Activated naive CD4-positive, alpha-beta T cell treated with anti-CD3 and anti-CD28 coated beads, Interleukin-2, amount 50 U/mL, for 24 hours (primary cell): ENCODE results near the gene ZNF526.

Experiments used
- H3K27ac Mint-ChIP-seq: one replicate; pipeline ENCODE4 v1.8.0; 2021; ENCODE audit warnings: mild to moderate bottlenecking, mixed read lengths
- H3K27me3 Mint-ChIP-seq: one replicate; pipeline ENCODE4 v1.8.0; 2021; ENCODE audit warnings: mixed read lengths
- H3K36me3 Mint-ChIP-seq: one replicate; pipeline ENCODE4 v1.8.0; 2021; ENCODE audit warnings: mixed read lengths
- H3K4me1 Mint-ChIP-seq: one replicate; pipeline ENCODE4 v1.8.0; 2021; ENCODE audit warnings: mixed read lengths
- H3K4me3 Mint-ChIP-seq: one replicate; pipeline ENCODE4 v1.8.0; 2021; ENCODE audit warnings: mild to moderate bottlenecking, mixed read lengths
- H3K9me3 Mint-ChIP-seq: one replicate; pipeline ENCODE4 v1.8.0; 2021; ENCODE audit warnings: mixed read lengths

The ZNF526 gene

GRCh38 chr19:42206871-42207755 is 13.0 kb upstream of the ZNF526 start:
- Mint-ChIP-seq H3K4me1 (peaks cover 75% of the 10 kb centered on the region), H3K36me3 (peaks cover 20% of the 10 kb centered on the region), H3K9me3 (no peaks in the 10 kb centered on the region), H3K27me3 (no peaks in the 10 kb centered on the region), H3K27ac (peak overlapping the region; percentile 62), H3K4me3 (no peak overlapping the region)

GRCh38 chr19:42207767-42208271 is 12.3 kb upstream of the ZNF526 start:
- Mint-ChIP-seq H3K9me3 (no peaks in the 10 kb centered on the region), H3K4me1 (peaks cover 75% of the 10 kb centered on the region), H3K36me3 (peaks cover 16% of the 10 kb centered on the region), H3K27me3 (no peaks in the 10 kb centered on the region), H3K27ac (peak overlapping the region; percentile 62), H3K4me3 (peak overlapping the region; percentile 37)

DNA sequence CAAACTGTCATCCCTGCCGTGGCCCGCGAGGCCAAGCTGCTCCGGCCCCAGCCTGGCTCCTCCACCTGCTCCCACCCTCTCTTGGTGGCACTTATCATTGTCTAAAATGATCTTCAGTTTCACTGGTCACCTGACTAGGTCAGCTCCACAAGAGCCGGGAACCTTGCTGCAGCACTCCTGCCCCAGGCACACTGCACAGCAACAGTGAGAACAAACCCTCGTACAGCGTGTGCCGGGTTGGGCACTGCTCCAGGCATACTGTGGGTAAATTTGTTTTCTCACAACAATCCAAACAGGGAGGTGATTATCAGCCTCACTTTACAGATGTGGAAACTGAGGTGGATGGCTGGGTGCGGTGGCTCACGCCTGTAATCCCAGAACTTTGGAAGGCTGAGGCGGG is 11.5 kb upstream of the ZNF526 start:
- peaks cover 75% of the 10 kb centered on the region for H3K4me1 Mint-ChIP-seq
- H3K27ac Mint-ChIP-seq = peak overlapping the region; percentile 8
- H3K4me3 Mint-ChIP-seq = peak overlapping the region; percentile 34
- no peaks in the 10 kb centered on the region for H3K9me3 Mint-ChIP-seq
- no peaks in the 10 kb centered on the region for H3K27me3 Mint-ChIP-seq
- peaks cover 19% of the 10 kb centered on the region for H3K36me3 Mint-ChIP-seq

DNA sequence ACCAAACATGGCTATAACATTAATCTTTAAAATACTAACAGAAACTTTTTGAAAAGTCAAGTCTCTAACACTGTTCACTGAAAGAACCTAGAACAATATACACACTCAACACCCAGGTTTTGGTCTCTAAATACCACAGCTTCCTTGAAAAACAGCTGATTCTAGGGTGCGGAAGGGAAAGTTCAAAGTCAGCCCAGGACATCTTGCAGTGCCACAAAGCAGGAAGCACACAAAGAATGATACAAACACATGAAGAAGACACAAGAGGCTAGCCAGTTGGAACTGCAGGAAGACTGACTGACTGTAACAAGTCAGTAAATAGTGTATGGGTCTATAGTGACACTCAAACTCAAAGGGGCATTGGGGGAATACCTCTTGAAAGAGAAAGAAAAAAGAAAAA is 7.2 kb upstream of the ZNF526 start:
- peaks cover 64% of the 10 kb centered on the region for H3K4me1 Mint-ChIP-seq
- H3K27ac Mint-ChIP-seq = peak overlapping the region; percentile 85
- no peaks in the 10 kb centered on the region for H3K27me3 Mint-ChIP-seq
- no peaks in the 10 kb centered on the region for H3K9me3 Mint-ChIP-seq
- H3K36me3 Mint-ChIP-seq = peaks cover 14% of the 10 kb centered on the region
- peak overlapping the region; percentile 61 for H3K4me3 Mint-ChIP-seq

GRCh38 chr19:42214810-42215485 is 5.2 kb upstream of the ZNF526 start:
- H3K9me3 Mint-ChIP-seq = no peaks in the 10 kb centered on the region
- H3K4me3 Mint-ChIP-seq = peak overlapping the region; percentile 86
- H3K27me3 Mint-ChIP-seq = no peaks in the 10 kb centered on the region
- peaks cover 61% of the 10 kb centered on the region for H3K4me1 Mint-ChIP-seq
- peak overlapping the region; percentile 76 for H3K27ac Mint-ChIP-seq
- H3K36me3 Mint-ChIP-seq = peaks cover 10% of the 10 kb centered on the region

- H3K9me3 Mint-ChIP-seq = no peaks in the 10 kb centered on the region
- H3K4me1 Mint-ChIP-seq = peaks cover 70% of the 10 kb centered on the region
- H3K4me3 Mint-ChIP-seq = peak overlapping the region; percentile 86
- H3K27ac Mint-ChIP-seq = peak overlapping the region; percentile 94
- no peaks in the 10 kb centered on the region for H3K27me3 Mint-ChIP-seq
- peaks cover 11% of the 10 kb centered on the region for H3K36me3 Mint-ChIP-seq
Observed at GRCh38 chr19:42216653-42217519, 3.2 kb upstream of the ZNF526 start.

GRCh38 chr19:42217520-42218437 is 2.3 kb upstream of the ZNF526 start, which contains the start of gene DEDD2:
Gene DEDD2 (minus strand): TSS chr19:42217677. CDS start chr19:42217007, 670 bp downstream.
- Mint-ChIP-seq H3K27ac (peak within 1 kb of the TSS; percentile 94), H3K4me1 (peaks cover 68% of the 10 kb centered on the region), H3K9me3 (no peaks in the 10 kb centered on the region), H3K36me3 (peaks cover 11% of the 10 kb centered on the region), H3K27me3 (no peaks in the 10 kb centered on the region), H3K4me3 (peak within 1 kb of the TSS; percentile 86)

DNA sequence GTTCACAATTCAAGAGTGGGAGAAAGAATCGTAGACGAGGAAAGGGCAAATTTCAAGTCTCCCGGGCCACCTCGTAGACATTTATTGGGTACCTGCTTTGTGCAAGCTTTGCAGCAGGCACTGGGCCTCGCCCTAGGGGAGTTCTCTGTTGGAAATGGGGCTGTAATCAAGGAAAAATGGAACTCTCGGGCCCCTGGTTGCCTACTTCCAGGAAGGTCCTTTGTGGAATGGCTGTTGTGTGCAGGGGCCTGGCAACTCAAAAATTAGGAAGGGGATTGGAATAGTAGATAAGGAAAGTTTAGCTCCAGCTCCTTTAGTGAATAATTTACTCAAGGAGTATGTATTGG is 612 bp downstream of the ZNF526 start:
- H3K9me3 Mint-ChIP-seq = no peaks in the 10 kb centered on the region
- peaks cover 43% of the 10 kb centered on the region for H3K4me1 Mint-ChIP-seq
- H3K27ac Mint-ChIP-seq = peak overlapping the region; percentile 97
- no peaks in the 10 kb centered on the region for H3K27me3 Mint-ChIP-seq
- peaks cover 6% of the 10 kb centered on the region for H3K36me3 Mint-ChIP-seq
- H3K4me3 Mint-ChIP-seq = peak overlapping the region; percentile 97

GRCh38 chr19:42224940-42225717 is 5.0 kb downstream of the ZNF526 start:
- Mint-ChIP-seq H3K4me3 (no peak overlapping the region), H3K4me1 (peaks cover 46% of the 10 kb centered on the region), H3K36me3 (peaks cover 10% of the 10 kb centered on the region), H3K9me3 (no peaks in the 10 kb centered on the region), H3K27ac (no peak overlapping the region), H3K27me3 (no peaks in the 10 kb centered on the region)

- Mint-ChIP-seq H3K27me3 (no peaks in the 10 kb centered on the region), H3K9me3 (no peaks in the 10 kb centered on the region), H3K36me3 (peaks cover 8% of the 10 kb centered on the region), H3K4me1 (peaks cover 41% of the 10 kb centered on the region), H3K27ac (no peak overlapping the region), H3K4me3 (no peak overlapping the region)
Observed at GRCh38 chr19:42225718-42226292, 5.7 kb downstream of the ZNF526 start.

DNA sequence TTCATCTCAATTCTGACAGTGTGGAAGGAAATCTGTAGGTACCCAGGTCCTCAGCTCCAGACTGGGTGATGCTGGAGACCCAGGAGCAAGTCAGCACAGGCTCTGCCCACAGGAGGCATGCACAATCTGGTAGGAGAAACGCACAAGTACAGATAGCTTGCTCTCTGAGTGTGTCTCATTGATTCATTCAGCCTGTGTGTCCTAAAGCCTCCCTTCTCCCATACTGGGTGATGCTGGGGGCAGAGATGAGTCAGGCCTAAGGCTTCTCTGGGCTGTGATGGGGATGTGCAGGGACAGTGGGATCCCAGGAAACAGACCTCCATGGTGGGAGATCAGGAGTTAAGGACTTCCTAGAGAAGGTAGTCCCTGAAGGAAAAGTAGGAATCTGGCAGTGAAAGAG is 6.8 kb downstream of the ZNF526 start:
- Mint-ChIP-seq H3K9me3 (no peaks in the 10 kb centered on the region), H3K4me3 (no peak overlapping the region), H3K4me1 (peaks cover 37% of the 10 kb centered on the region), H3K27me3 (no peaks in the 10 kb centered on the region), H3K36me3 (peaks cover 8% of the 10 kb centered on the region), H3K27ac (peak overlapping the region; percentile 75)

- Mint-ChIP-seq H3K4me1 (peaks cover 29% of the 10 kb centered on the region), H3K9me3 (no peaks in the 10 kb centered on the region), H3K4me3 (no peak overlapping the region), H3K36me3 (peaks cover 10% of the 10 kb centered on the region), H3K27ac (no peak overlapping the region), H3K27me3 (no peaks in the 10 kb centered on the region)
Observed at GRCh38 chr19:42228641-42229040, 8.5 kb downstream of the ZNF526 start.

DNA sequence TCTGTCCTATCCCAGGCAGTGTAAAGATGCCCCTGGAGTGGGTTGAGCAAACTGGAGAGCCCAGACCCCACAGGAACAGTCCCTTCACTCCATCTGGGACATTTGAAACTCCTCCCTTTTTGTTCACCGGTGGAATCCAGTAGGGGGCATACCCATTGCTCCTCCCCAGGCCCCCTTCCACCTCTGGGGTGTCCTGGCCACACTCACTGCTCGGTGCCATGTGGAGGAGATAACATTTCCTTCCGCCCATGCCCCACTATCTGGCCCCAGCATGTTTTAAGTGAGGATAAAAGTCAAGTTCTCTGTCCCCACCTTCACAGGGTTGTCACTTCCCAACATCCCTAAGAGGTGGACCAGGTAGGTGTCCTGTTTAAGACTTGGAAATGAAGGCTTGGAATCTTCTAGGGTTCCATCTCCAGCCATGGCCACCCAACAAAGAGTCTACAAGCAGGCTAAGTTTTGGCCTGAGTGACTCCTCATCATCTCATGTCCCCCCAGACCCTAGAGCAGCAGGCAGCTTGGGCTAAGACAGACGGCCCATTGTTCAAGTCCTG is 9.3 kb downstream of the ZNF526 start:
- H3K4me1 Mint-ChIP-seq = peaks cover 29% of the 10 kb centered on the region
- H3K4me3 Mint-ChIP-seq = no peak overlapping the region
- peak overlapping the region; percentile 77 for H3K27ac Mint-ChIP-seq
- H3K9me3 Mint-ChIP-seq = no peaks in the 10 kb centered on the region
- H3K36me3 Mint-ChIP-seq = peaks cover 10% of the 10 kb centered on the region
- H3K27me3 Mint-ChIP-seq = no peaks in the 10 kb centered on the region
